ENCODE measurements around the gene PMM2.

Gene PMM2

DNA sequence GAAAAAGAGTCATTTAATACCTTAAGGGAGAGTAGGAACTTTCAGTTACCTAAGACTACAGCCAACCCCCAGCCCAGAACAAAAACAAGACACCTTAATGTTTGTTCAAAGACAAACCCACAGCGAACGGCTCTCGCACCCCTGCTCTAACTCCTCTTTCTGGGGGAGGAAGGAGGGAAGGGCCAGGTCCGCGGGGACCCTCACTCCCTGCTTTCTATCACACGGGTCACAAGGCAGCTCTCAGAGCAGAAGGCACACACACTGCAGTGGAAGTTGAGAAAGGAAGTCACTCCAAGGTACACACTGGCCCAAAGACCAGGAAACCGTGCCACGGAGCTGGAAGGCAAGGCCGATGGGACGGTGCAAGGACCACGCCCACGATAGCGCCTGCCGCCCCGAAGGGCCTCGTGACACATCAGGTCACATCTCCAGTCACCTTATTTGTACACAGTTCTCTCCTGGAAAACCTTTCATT, 94.5 kb downstream of the PMM2 start:
- TF ChIP-seq, protein P1, sequence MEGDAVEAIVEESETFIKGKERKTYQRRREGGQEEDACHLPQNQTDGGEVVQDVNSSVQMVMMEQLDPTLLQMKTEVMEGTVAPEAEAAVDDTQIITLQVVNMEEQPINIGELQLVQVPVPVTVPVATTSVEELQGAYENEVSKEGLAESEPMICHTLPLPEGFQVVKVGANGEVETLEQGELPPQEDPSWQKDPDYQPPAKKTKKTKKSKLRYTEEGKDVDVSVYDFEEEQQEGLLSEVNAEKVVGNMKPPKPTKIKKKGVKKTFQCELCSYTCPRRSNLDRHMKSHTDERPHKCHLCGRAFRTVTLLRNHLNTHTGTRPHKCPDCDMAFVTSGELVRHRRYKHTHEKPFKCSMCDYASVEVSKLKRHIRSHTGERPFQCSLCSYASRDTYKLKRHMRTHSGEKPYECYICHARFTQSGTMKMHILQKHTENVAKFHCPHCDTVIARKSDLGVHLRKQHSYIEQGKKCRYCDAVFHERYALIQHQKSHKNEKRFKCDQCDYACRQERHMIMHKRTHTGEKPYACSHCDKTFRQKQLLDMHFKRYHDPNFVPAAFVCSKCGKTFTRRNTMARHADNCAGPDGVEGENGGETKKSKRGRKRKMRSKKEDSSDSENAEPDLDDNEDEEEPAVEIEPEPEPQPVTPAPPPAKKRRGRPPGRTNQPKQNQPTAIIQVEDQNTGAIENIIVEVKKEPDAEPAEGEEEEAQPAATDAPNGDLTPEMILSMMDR (IDR thresholded peaks at IDR 0.05; ENCODE audit: borderline replicate concordance, insufficient read depth, low read depth, low read length), result no peak
- H3K4me3 ChIP-seq (ENCODE audit: low read depth, low read length), result peak overlapping the region; percentile 2

DNA sequence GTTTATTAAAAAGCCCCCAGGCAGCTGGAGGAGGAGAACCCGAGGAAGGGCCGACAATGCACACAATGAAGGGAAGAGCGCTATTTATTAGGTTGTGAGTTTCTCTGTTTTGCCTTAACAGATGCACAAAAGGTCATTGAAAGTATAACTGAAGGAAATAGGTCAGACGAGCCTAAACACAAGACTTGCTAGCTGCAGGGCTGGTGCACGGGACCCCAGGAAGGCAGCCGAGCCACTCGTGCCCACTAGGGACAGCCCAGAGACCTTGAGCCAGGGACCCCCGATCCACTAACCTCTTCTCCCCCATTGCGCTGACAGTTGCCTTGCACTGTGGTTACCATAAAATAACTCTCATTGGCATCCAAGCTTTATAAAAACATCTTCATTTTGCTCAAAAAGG, 95.8 kb downstream of the PMM2 start:
- TF ChIP-seq, protein P1 (IDR thresholded peaks at IDR 0.05; ENCODE audit: borderline replicate concordance, insufficient read depth, low read depth, low read length), result 0 out of 2 replicates have a peak, but pooled peaks have one; percentile 6
- H3K4me3 ChIP-seq (ENCODE audit: low read depth, low read length), result no peak overlapping the region

DNA sequence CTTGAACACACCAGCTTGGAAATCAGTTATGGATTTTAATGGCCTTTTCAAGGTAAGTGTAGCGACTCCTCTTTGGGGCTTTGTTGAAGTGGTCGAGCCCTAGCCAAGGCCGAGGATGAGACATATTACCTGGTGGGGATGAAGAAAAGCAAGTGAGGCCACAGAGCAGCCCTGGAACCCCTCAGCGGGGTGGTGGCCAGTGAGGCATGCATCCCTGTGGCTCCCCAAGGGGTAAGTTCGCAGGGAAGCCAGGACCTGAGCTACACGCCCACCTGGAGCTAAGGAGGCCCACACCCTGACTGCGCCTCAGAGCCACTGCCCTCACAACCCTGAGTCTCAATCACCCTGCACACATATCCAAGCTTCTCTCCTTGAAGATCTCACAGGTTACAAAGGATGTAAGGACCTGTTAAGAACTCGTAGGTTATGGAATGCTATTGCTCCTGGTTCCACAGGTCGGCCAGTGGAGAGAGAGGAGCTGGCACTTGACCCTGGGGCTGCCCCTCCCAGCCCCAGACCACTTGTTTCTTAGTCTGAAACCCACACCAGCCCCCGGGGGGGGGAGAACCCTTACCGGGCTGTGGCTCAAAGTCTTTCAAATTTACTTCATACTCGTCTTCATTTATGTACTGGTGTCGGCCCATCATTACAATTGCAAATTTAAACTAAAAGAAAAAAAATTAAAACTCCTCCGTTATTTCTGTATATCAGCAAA, 96.5 kb downstream of the PMM2 start:
- no peak overlapping the region for H3K4me3 ChIP-seq (ENCODE audit: low read depth, low read length)
- TF ChIP-seq, protein P1 (IDR thresholded peaks at IDR 0.05; ENCODE audit: borderline replicate concordance, insufficient read depth, low read depth, low read length), result no peak

DNA sequence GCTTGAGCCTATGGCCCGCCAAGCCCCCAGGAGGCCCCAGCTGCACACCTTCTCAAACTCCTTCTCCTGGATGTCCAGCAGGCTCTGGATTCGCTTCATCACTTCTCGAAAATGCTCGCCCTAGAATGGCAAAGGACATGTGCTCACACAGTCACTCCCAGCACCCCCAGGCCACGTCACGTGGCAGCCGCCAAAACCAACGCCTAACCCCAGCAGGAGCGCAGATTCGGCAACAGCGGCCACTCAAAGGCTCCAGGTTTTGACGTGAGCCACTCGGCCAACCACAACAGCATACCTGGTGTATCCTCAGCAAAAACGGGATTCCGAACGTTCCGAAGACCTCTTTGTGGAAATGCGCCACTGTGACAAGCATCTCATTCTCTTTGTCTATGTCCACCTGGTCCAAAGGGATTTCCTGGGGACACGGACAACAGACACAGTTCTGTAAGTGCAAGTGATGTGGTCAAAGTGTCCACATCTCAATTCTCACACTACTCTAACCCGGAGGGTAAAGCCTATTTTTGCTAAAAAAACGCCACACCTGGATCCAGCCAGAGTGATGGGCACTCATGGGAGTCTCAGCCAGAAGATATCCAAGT, 97.2 kb downstream of the PMM2 start:
- TF ChIP-seq, protein P1 (IDR thresholded peaks at IDR 0.05; ENCODE audit: borderline replicate concordance, insufficient read depth, low read depth, low read length), result no peak

DNA sequence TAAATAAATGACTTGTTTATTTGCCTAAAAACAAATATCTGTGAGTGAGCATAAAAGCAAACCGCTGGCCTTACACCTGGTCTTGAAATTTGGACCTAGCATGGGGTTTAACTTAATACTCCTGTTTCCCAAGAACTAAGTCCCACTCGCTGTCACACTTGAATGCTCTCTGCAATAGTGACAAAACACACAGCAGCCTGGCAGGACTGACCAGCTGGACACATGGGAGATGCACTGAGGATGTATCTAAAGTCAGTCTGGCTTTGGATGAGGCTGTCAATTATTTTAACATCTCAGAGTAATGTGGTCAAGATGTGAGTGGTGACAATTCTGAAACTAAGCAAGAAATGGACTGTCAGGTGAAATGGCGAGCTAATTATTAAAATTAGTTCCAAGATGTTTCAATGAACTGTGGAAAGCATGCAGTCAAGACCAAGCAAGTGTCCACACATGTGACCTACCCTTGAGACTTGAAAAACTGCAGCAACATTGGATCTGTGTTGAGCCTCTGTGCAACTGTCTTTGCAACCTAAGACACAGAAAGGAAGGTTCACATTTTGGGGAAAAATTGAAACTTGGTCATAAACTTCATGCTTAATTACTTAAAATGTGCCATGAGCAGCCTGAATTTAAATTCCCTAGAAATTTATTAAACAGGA, 101.2 kb downstream of the PMM2 start:
- TF ChIP-seq, protein P1 (IDR thresholded peaks at IDR 0.05; ENCODE audit: borderline replicate concordance, insufficient read depth, low read depth, low read length), result no peak

More for the DNA sequence above, 97.2 kb downstream of the PMM2 start:
- no peak overlapping the region for H3K4me3 ChIP-seq (ENCODE audit: low read depth, low read length)

More for the DNA sequence above, 101.2 kb downstream of the PMM2 start:
- H3K4me3 ChIP-seq (ENCODE audit: low read depth, low read length), result no peak overlapping the region
